GM12878 (cell line): ENCODE results near the gene HSF5. TPM values are rescaled to one million over a fixed set of nuclear protein-coding genes. Genes with fewer than 3 reads are reported as not detected.

Experiments used
- ATAC-seq: fragments of 200-7000 bp; cut with Tn5 transposase; 3 replicates; pipeline ENCODE4 v1.9.1; 2020; ENCODE audit warnings: mild to moderate bottlenecking, moderate library complexity
- BruUV-seq: library from RNA; stranded (reverse); fragments of 400-500 nt; replicated peaks from 2 replicates; lab custom pipeline; 2021; lab: Mats Ljungman, UMichigan
- CTCF ChIA-PET: fragments of 300-600 bp; sonication (Branson Sonifier 250); formaldehyde crosslinking; extraction: SDS; loops from one replicate; lab custom pipeline; 2021; ENCODE audit warnings: inconsistent platforms; lab: Yijun Ruan, JAX
- POLR2A ChIA-PET: fragments of 350-600 bp; formaldehyde crosslinking; extraction: SDS; loops from one replicate; lab custom pipeline; 2021; ENCODE audit warnings: inconsistent platforms; lab: Charles Lee
- RAD21 ChIA-PET: fragments of 300-600 bp; sonication (Branson Sonifier 250); formaldehyde crosslinking; loops from one replicate; lab custom pipeline; 2023; ENCODE audit warnings: antibody characterized with exemption; ENCODE audit not compliant: unreplicated experiment; lab: Charles Lee
- SMC1A ChIA-PET: fragments of 300-600 bp; sonication (Branson Sonifier 250); formaldehyde crosslinking; loops from one replicate; lab custom pipeline; 2023; ENCODE audit not compliant: unreplicated experiment, uncharacterized antibody; lab: Charles Lee
- DNase-seq: peaks from one replicate; pipeline ENCODE4 v3.0.0-alpha.2; 2011; ENCODE audit warnings: low read depth, low spot score
- FAIRE-seq: peaks from 3 replicates; lab custom pipeline; 2011; peaks lifted over from hg19 to GRCh38; lab: Jason Lieb, UNC
- H2AFZ ChIP-seq: 2 replicates; pipeline ENCODE4 v1.6.0; 2011; ENCODE audit warnings: low read depth, low read length, control low read depth; ENCODE audit not compliant: control insufficient read depth
- H3K27ac ChIP-seq: 2 replicates; pipeline ENCODE4 v1.5.1; 2011; ENCODE audit warnings: control low read depth; ENCODE audit not compliant: control insufficient read depth, insufficient read depth
- H3K27me3 ChIP-seq, 2 experiments: replicated peaks in 1 of 2; 2 replicates each; pipeline versions ENCODE4 v1.6.0 to v1.6.1; 2011; ENCODE audit warnings: low read length in 1 of 2; ENCODE audit not compliant: control insufficient read depth in 2 of 2, insufficient read depth in 2 of 2
- H3K36me3 ChIP-seq, 2 experiments: 2 replicates each; pipeline ENCODE4 v1.5.1; 2011; ENCODE audit warnings: low read length in 1 of 2; ENCODE audit not compliant: control insufficient read depth in 2 of 2, insufficient read depth in 2 of 2
- H3K4me1 ChIP-seq: 2 replicates; pipeline ENCODE4 v1.6.1; 2011; ENCODE audit warnings: mild to moderate bottlenecking, low read length, moderate library complexity, mixed read lengths; ENCODE audit not compliant: control insufficient read depth, insufficient read depth
- H3K4me2 ChIP-seq: 2 replicates; pipeline ENCODE4 v1.6.0; 2011; ENCODE audit warnings: control low read depth; ENCODE audit not compliant: control insufficient read depth, insufficient read depth
- H3K4me3 ChIP-seq: fragments of 200-600 bp; sonication (generic); 2 replicates; pipeline ENCODE4 v1.5.1; 2016
- H3K79me2 ChIP-seq: 2 replicates; pipeline ENCODE4 v1.6.0; 2011; ENCODE audit warnings: low read length; ENCODE audit not compliant: control insufficient read depth, insufficient read depth
- H3K9ac ChIP-seq: 2 replicates; pipeline ENCODE4 v1.8.0; 2011; ENCODE audit warnings: low read length, control low read depth, mixed read lengths; ENCODE audit not compliant: control insufficient read depth, insufficient read depth
- H3K9me3 ChIP-seq: replicated peaks from 3 replicates; pipeline ENCODE4 v1.5.1; 2011; ENCODE audit warnings: mild to moderate bottlenecking, low read length; ENCODE audit not compliant: control insufficient read depth, insufficient read depth
- H4K20me1 ChIP-seq: 2 replicates; pipeline ENCODE4 v1.6.0; 2011; ENCODE audit not compliant: control insufficient read depth, insufficient read depth
- CTCF ChIP-seq, 3 experiments: IDR thresholded peaks in 2 of 3; conservative IDR thresholded peaks in 1 of 3; 2 replicates each; pipeline ENCODE4 v1.5.1; 2011; ENCODE audit warnings: low read depth in 3 of 3, low read length in 3 of 3, mild to moderate bottlenecking in 3 of 3, control low read depth in 2 of 3, moderate library complexity in 2 of 3, inconsistent platforms in 1 of 3, mixed read lengths in 1 of 3; ENCODE audit not compliant: control insufficient read depth in 2 of 3, insufficient read depth in 1 of 3; ENCODE audit errors: extremely low read depth in 1 of 3
- E2F8 ChIP-seq: fragments of 450-650 bp; IDR thresholded peaks from 2 replicates; pipeline ENCODE4 v1.6.1; 2018; ENCODE audit warnings: mild to moderate bottlenecking, low read depth, moderate library complexity; ENCODE audit not compliant: partially characterized antibody
- EP300 ChIP-seq, 2 experiments: fragments of 150-350 bp in 1 of 2; IDR thresholded peaks; 2 replicates each; pipeline ENCODE4 v1.6.1; 2011 to 2012; ENCODE audit warnings: low read depth in 2 of 2, low read length in 2 of 2, borderline replicate concordance in 1 of 2, improper control_type of control experiment in 1 of 2, inconsistent platforms in 1 of 2; ENCODE audit not compliant: control insufficient read depth in 1 of 2
- NFYA ChIP-seq: IDR thresholded peaks from 2 replicates; pipeline ENCODE4 v1.6.1; 2011; ENCODE audit warnings: low read depth, mild to moderate bottlenecking, low read length, improper control_type of control experiment, borderline replicate concordance
- PML ChIP-seq: IDR thresholded peaks from 2 replicates; pipeline ENCODE4 v1.6.1; 2012; ENCODE audit warnings: low read length, inconsistent platforms
- WGBS: methylation state at CpG from one replicate; pipeline ENCODE4 v1.1.6; 2016; ENCODE audit warnings: low lambda C conversion rate; ENCODE audit not compliant: insufficient replicate concordance, insufficient coverage; ENCODE audit errors: missing lambda C conversion rate; 5-methylcytosine and 5-hydroxymethylcytosine counted together
- in situ Hi-C: fragments of 300-500 bp; cut with MboI; formaldehyde crosslinking; loops from 9 replicates; pipeline ENCODE4 v1.14.3; 2018; ENCODE audit warnings: mixed read lengths
- intact Hi-C: fragments of 100-400 bp; cut with micrococcal nuclease; formaldehyde crosslinking; loops from one replicate; pipeline ENCODE4 v1.14.2; 2022; ENCODE audit not compliant: unreplicated experiment
- polyA plus RNA-seq, 11 experiments: library from polyadenylated mRNA; depleted of rRNA in 4 of 11; unstranded in 6 of 11; stranded (reverse) in 5 of 11; fragments of >200 nt; fragmentation: Nextera tagmentation in 4 of 11; fragmentation: Illumina TruSeq in 1 of 11; extraction: Ambion mirVana in 4 of 11; extraction: Trizol in 1 of 11; gene quantifications; 1 replicate in 1 of 11; 2 replicates in 10 of 11; pipeline versions ENCODE4 v1.2.1 to v1.2.3, GENCODE V29; 2011 to 2016; ENCODE audit warnings: inconsistent platforms in 2 of 11, missing spikeins in 2 of 11, low read depth in 1 of 11
- total RNA-seq, 4 experiments: library from RNA; depleted of rRNA in 3 of 4; stranded (reverse); fragments of >200 nt in 3 of 4; fragmentation: Illumina TruSeq in 1 of 4; extraction: Trizol in 1 of 4; gene quantifications; 2 replicates each; pipeline versions ENCODE4 v1.2.1 to v1.2.3, GENCODE V29; 2013 to 2021

The HSF5 gene
- total and polyA plus RNA-seq, 10 of the 15 experiments (the other 5 are each of a cell fraction or from before 2014, with no cell fraction given), result 0.02 to 0.18 (median 0.06) TPM; not detected in 4

- no peak for TF ChIP-seq EP300 (IDR thresholded peaks at IDR 0.05; ENCODE audit: borderline replicate concordance in 1 of 2, control insufficient read depth in 1 of 2, low read depth in 2 of 2, low read length in 2 of 2)
- TF ChIP-seq, all 136 proteins: peak for 0
Measured at GRCh38 chr17:58534901-58535421, 46.8 kb upstream of the HSF5 start (continued).

- intact Hi-C loops (no loop called here), in situ Hi-C loops (no loop called here)
- DNase-seq, result no peak
- Histone ChIP-seq H2AFZ (no peak overlapping the region), H3K4me2 (no peak overlapping the region), H3K4me1 (no peaks in the 10 kb centered on the region), H3K79me2 (no peaks in the 10 kb centered on the region), H3K36me3 (no peaks in the 10 kb centered on the region), H3K27ac (no peak overlapping the region), H3K27me3 (peaks cover 4 to 6% of the 10 kb centered on the region in 2 experiments; a peak in 3 of 4 replicates), H3K4me3 (no peak overlapping the region), H3K9ac (no peak overlapping the region), H3K9me3 (no peaks in the 10 kb centered on the region), H4K20me1 (no peaks in the 10 kb centered on the region)
- ChIA-PET SMC1A (interaction anchor here (1.2 to 1.7 kb wide), 3 partner anchors 18 to 52 kb away, joined by 3 to 4 read pairs (median 4); no protein-coding TSS in a partner anchor), CTCF (interaction anchor here (1.1 to 2.6 kb wide), 5 partner anchors 7 to 43 kb away, joined by 3 to 12 read pairs (median 4); a partner anchor contains a TSS), RAD21 (no interaction called here), POLR2A (no interaction called here)
- no peak for FAIRE-seq
- TF ChIP-seq CTCF (IDR thresholded peaks at IDR 0.05 in 2 of 3, conservative IDR thresholded peaks at IDR 0.05 in 1 of 3; ENCODE audit: control insufficient read depth in 2 of 3, extremely low read depth in 1 of 3, insufficient read depth in 1 of 3, low read depth in 3 of 3, low read length in 3 of 3), result 0 out of 6 replicates have a peak, but pooled peaks of 1 of the 3 experiments have one; percentile 10
- TF ChIP-seq E2F8, result no peak
- TF ChIP-seq PML, result no peak
- TF ChIP-seq NFYA, result no peak
- no peak for ATAC-seq
- 73% methylated on average over 3 of the region's 3 CpGs for WGBS
- no TSS peak for BruUV-seq
Measured at GRCh38 chr17:58534331-58534730, 46.1 kb upstream of the HSF5 start.
